Sigmoid colon (tissue), 4 donors: ENCODE data around the gene GLIS2.

ENCODE experiments used
- CTCF ChIP-seq, 4 experiments: fragments of 450-650 bp in 3 of 4; fragments of 200-600 bp in 1 of 4; IDR thresholded peaks; one replicate each; pipeline ENCODE4 v1.5.1; 2016 to 2019; ENCODE audit warnings: antibody characterized with exemption in 4 of 4, mild to moderate bottlenecking in 3 of 4, moderate library complexity in 2 of 4
- EP300 ChIP-seq, 4 donors: sonication (generic); formaldehyde crosslinking; IDR thresholded peaks; one replicate each; pipeline ENCODE4 v1.6.1; 2017; ENCODE audit warnings: antibody characterized with exemption in 4 of 4
- POLR2A ChIP-seq, 2 donors: fragments of 450-650 bp; IDR thresholded peaks; one replicate each; pipeline ENCODE4 v1.6.1; 2016; ENCODE audit warnings: antibody characterized with exemption in 2 of 2, mild to moderate bottlenecking in 2 of 2, moderate library complexity in 2 of 2
- POLR2AphosphoS5 ChIP-seq, 4 donors: sonication (generic); formaldehyde crosslinking; IDR thresholded peaks; one replicate each; pipeline ENCODE4 v1.6.1; 2017; ENCODE audit warnings: antibody characterized with exemption in 4 of 4

DNA sequence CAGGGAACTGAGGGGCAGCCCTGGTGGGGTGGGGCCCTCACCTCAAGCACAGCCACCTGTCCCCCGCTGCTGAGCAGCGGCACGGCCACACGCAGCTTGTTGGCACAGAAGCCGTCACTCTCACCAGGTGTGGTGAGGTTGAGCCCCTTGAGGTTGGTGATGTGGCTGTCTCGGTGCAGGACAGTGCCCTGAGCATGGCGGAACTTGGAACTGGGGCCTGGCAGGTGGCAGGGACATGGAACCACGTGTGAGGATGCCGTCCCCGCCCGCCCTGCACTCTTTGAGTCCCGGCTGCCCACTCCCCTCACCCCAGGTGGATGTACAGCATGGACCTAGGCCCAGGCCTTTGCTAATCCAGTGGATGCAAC is 46.1 kb downstream of the GLIS2 start:
- TF ChIP-seq CTCF (IDR thresholded peaks at IDR 0.05) (no peak), POLR2A (IDR thresholded peaks at IDR 0.05) (no peak), POLR2AphosphoS5 (IDR thresholded peaks at IDR 0.05) (no peak), EP300 (IDR thresholded peaks at IDR 0.05) (no peak)
